NCI-H446 treated with DMSO at 0.1 percent for 48 hours (cell line): Measurements from ENCODE around the gene LCE3B.
"Not testable (repeated sequence)": the region's sequence is repeated elsewhere in the genome, so short reads cannot be mapped to it uniquely, and the experiment has no call there.

Source experiments
- DNase-seq: peaks from one replicate; lab custom pipeline; 2025; lab: John Stamatoyannopoulos, UW

LCE3B gene, protein sequence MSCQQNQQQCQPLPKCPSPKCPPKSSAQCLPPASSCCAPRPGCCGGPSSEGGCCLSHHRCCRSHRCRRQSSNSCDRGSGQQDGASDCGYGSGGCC

GRCh38 chr1:152613511-152613910, at the start of gene LCE3B:
TSS of gene LCE3B (plus strand) at chr1:152613811. CDS start at chr1:152613811, 0 bp downstream.
- no peak for DNase-seq

DNA sequence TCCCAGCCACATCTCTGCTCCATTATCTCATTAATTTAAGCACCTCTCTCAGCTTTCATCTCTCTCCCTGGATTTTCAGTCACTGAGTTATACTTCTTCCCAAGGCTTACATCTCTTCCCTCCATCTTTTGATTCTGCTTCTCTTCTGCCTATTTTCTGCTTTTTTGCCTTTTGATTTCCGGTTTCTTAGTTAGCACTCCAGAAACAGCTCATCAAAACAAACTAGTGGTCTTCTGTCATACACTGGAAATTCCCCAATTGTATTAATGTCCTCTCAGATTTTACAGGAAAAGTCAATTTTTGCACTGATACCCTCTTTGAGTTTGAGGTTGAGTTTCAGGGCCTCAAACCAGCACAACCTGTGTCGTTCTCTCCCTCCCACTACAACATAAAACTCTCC, 48.5 kb upstream of the LCE3B start:
- no peak for DNase-seq

GRCh38 chr1:152565535-152566215, 47.9 kb upstream of the LCE3B start:
- DNase-seq = no peak

DNA sequence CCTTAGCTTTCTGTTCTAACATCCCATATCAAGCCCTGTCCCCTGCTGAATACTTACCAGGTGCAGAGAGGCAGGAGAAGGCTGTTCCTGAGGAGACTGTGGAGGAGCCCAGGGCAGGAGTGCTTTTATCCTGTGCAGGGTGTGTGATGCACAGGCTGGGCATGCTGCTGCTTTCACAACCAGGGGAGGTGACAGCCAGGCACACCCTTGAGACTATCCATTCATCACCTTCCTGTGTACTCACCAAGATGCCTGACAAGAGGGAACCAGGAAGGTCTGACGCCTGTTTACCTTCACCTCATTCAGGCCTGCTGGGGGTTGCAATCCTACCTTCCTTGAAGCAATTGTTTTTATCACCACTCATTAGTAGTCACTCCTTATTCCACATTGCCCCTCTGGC, 46.9 kb upstream of the LCE3B start, which contains the start of gene LCE3E:
Gene LCE3E (minus strand): TSS at position 100 of the 400 bp plus-strand sequence. CDS start 572 bp downstream, outside the sequence.
- DNase-seq = no peak

DNA sequence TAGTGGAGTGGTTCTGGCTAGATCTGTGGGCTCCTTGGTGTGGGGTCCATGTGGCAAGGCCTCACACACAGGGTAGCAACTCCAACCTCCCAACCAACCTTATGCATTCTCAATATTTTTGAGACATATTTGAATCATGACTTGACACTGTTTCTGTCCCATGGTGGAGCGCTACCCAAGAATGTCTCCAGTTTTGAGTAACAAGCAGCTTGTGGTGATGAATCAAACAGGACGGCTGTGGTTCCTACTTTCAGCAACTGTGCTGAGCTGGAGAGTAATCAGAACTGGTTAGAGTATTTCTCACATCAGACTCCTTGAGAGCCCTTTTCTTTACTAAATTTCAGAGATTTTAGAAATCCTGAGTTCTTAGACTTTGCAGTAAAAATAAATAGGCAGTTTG, 36.4 kb upstream of the LCE3B start:
- DNase-seq = no peak

DNA sequence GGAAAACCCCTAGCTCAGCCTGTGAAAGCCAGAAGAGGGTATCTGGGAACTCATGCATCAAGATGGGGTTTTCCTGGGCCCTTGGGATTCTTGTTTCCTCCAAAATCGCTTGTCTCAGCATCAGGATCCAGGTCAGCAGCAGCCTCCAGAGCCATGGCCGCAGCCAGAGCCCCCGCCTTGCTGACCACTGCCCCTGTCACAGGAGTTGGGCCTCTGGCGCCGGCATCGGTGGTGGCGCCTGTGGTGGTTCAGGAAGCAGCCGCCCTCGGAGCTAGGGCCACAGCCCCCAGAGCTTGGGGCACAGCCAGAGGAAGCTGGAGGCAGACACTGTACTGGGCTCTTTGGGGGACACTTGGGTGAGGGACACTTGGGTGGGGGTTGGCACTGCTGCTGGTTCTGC, 34.1 kb upstream of the LCE3B start:
- DNase-seq = not testable (repeated sequence)

DNA sequence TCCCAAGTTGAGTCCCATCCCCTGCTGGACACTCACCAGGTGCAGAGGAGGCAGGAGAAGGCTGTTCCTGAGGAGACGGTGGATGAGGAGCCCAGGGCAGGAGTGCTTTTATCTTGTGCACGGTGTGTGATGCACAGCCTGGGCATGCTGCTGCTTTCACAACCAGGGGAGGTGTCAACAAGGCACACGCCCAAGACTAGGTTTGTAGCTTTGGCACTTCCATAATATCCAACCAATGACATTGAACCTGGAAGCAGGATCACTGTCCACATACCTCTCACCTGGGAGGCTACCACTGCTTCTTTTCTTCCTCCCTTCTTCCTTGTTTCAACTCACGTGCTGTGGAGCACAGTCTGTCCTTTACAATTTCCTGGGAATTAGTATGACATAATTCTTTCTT, 33.2 kb upstream of the LCE3B start, which contains the start of gene LCE3D:
Gene LCE3D (minus strand): TSS at position 84 of the 400 bp plus-strand sequence. CDS start 580 bp downstream, outside the sequence.
- no peak for DNase-seq

GRCh38 chr1:152582647-152583046, 31.0 kb upstream of the LCE3B start:
- DNase-seq = no peak

DNA sequence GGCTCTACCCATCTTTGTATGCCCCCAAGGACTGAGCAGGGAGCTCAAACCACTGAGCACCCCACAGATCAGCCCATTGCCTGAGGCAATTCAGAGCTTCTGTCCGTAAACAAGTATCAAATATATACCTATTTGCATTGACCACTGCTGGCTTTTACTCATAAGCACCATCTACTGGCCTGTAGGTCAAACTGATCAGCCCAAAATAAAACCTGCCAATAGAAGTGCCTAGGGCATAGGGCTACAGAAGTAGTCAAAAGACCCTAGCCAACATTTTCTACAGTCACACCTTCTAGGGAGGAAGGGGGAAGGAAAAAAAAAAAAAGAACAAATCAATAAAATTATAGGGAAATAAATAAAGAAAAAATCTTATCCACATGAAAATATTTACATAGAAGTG, 28.0 kb upstream of the LCE3B start:
- no peak for DNase-seq

DNA sequence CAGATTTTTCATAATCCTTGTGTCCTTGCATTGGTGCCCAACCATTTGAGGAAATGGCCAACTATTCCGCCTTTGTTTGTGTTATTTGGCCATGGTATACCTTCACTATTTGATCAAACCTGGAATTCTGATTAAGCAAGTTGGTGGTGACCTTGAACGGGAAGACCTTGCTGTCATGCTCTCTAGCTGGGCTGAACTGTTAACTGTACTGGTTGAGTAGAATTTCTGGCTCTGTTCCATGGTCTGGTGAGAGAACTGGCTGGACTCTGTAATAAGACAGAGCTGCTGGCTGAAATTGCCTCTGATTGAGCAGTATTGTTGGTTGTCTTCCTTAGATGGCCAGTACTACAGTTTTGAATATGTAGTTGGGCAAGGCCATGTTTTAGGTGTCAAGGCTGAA, 16.6 kb upstream of the LCE3B start:
- DNase-seq = no peak

- DNase-seq = no peak
These were observed 13.7 kb upstream of the LCE3B start, which contains the start of gene LCE3C for GRCh38 chr1:152599934-152600333. TSS of gene LCE3C (plus strand) at chr1:152600234. CDS start at chr1:152600732, 498 bp downstream.

- DNase-seq = no peak
These were observed 8.4 kb downstream of the LCE3B start for GRCh38 chr1:152621993-152622392.

DNA sequence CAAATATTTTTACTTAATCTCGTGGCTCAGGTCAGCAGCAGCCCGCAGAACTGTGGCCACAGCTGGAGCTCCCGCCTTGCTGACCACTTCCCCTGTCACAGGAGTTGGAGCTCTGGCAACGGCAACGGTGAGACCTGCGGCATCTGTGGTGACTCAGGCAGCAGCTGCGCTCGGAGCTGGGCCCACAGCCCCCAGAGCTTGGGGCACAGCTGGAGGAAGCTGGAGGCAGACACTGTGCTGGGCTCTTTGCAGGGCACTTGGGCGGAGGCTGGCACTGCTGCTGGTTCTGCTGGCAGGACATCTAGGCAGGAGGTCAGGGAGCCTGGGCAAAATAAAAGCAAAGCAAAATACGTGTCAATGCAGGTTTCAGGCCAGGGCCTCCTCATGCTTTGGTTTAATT, 9.2 kb downstream of the LCE3B start, which contains the start of gene LCE3A:
Gene LCE3A (minus strand): TSS at position 301 of the 400 bp plus-strand sequence. CDS start 0 bp downstream, at position 301.
- DNase-seq = no peak

DNA sequence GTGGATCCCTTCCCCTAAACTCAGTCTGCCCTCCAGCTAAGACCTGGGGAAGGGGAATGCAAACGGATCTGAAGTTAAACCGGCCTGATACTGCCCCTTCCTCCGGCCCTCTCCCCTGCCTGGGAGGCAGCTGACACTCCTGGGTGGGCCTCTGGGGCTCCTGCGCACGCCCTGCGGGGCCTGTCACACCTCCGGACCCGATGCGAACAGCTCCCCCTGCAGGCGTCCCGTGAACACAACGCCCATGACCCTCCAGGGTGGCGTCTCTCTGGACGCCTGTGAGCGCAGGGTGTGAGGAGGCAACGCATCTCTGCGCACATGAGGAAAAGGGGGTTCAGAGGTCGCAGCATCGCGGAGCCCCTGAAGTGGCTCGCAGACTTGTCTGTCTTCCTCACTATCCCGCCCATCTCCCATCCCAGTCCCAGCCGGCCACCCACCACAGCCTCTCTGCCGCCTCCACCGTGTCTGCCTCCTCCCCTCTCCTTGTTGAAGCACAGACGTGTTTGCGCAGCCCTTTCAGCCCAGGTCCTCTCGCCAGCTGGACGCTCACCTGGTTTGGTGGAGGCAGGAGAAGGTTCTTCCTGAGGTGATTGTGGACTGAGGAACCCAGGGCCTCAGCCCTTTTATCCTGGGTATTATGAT, 9.7 kb downstream of the LCE3B start:
- DNase-seq = no peak

- no peak for DNase-seq
These were observed 13.1 kb downstream of the LCE3B start for GRCh38 chr1:152626744-152627143.

- DNase-seq = no peak
These were observed 17.0 kb downstream of the LCE3B start for GRCh38 chr1:152630596-152630995.

GRCh38 chr1:152640351-152640750, 26.7 kb downstream of the LCE3B start:
- no peak for DNase-seq

GRCh38 chr1:152643945-152644344, 30.3 kb downstream of the LCE3B start:
- DNase-seq = no peak

GRCh38 chr1:152645146-152645545, 31.5 kb downstream of the LCE3B start:
- no peak for DNase-seq

DNA sequence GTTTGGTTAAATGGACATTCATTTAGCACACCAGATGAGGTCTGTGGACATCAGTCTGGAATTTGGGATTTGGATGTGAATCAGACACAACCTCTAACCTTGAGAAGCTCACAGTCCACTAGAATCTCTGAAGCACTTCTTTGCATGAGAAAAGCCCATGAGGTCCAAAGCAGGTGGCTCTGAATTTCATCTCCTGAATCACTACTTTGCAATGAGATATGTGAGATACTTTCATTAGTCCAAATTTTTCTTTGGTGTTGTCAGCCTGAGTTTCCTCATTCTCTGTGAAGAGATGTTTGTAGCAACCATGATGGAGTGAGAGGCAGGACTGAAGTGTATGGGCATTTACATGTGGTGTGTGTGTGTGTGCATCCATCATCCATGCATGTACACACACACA, 33.0 kb downstream of the LCE3B start:
- no peak for DNase-seq

GRCh38 chr1:152654110-152654509, 40.5 kb downstream of the LCE3B start:
- DNase-seq = peak; percentile 11

DNA sequence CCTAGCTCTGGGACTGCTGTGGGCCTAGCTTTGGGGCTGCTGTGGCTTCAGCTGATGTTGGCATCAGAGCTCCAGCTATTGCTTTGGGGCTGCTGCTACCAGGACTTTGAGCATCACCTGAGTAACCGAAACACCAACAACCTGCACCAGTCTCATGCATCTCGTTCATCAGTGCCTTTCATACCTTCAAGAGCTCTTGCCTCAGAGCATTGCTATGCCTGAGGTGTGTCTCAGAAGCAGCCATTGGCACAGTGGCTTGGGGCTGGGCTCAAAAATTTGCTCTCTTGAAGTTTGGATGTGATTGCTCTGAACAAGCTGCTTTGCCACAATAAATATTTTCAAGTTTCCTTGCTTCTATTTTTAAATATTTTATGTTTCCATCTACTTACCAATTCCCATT, 42.8 kb downstream of the LCE3B start:
- DNase-seq = no peak

GRCh38 chr1:152657677-152658076, 44.1 kb downstream of the LCE3B start:
- no peak for DNase-seq
